Skeletal muscle satellite cell (primary cell): ENCODE measurements around the gene GSDME.

Experiments
- H3K27me3 ChIP-seq: 2 replicates; pipeline ENCODE4 v1.7.0; 2013; ENCODE audit warnings: low read length; ENCODE audit not compliant: control insufficient read depth, insufficient read depth
- H3K36me3 ChIP-seq: 2 replicates; pipeline ENCODE4 v1.7.0; 2013; ENCODE audit warnings: mild to moderate bottlenecking, control low read depth, low read length; ENCODE audit not compliant: insufficient read depth
- H3K4me1 ChIP-seq: 2 replicates; pipeline ENCODE4 v1.7.0; 2013; ENCODE audit warnings: low read length; ENCODE audit not compliant: control insufficient read depth, insufficient read depth
- H3K4me2 ChIP-seq: 2 replicates; pipeline ENCODE4 v1.7.0; 2013; ENCODE audit warnings: mild to moderate bottlenecking, low read length
- H3K4me3 ChIP-seq: 2 replicates; pipeline ENCODE4 v1.7.0; 2013; ENCODE audit warnings: low read length
- H3K9ac ChIP-seq: 2 replicates; pipeline ENCODE4 v1.7.0; 2013; ENCODE audit warnings: mild to moderate bottlenecking, low read depth, low read length, moderate library complexity
- H3K9me3 ChIP-seq: replicated peaks from 2 replicates; pipeline ENCODE4 v1.7.0; 2013; ENCODE audit warnings: mild to moderate bottlenecking, control low read depth, low read length

GSDME gene

GRCh38 chr7:24690251-24690650 is 67.0 kb downstream of the GSDME start:
- no peaks in the 10 kb centered on the region for H3K36me3 ChIP-seq
- no peak overlapping the region for H3K4me2 ChIP-seq
- no peaks in the 10 kb centered on the region for H3K9me3 ChIP-seq
- H3K4me1 ChIP-seq = no peaks in the 10 kb centered on the region
- H3K9ac ChIP-seq = no peak overlapping the region
- H3K27me3 ChIP-seq = no peaks in the 10 kb centered on the region
- no peak overlapping the region for H3K4me3 ChIP-seq

DNA sequence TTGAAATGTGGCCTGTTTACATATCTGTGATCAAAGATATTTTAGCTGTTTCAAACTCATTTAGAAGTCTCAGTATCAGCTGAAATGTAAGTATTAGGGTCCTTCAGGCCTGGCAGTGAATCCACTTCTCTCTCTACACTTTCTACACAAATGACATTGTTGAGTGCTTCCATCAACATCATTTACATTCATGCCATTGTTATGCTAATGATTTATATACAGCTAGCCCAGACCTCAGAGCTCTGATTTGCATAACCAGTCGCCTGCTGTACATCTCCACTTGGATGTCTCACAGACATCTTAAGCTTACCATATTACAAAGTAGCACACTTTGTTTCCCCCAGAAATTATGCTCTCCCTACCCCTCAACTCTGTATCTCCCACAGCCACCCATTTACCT is 71.6 kb downstream of the GSDME start:
- Histone ChIP-seq H3K4me2 (no peak overlapping the region), H3K4me3 (no peak overlapping the region), H3K27me3 (no peaks in the 10 kb centered on the region), H3K9ac (no peak overlapping the region), H3K36me3 (no peaks in the 10 kb centered on the region), H3K4me1 (no peaks in the 10 kb centered on the region), H3K9me3 (no peaks in the 10 kb centered on the region)

DNA sequence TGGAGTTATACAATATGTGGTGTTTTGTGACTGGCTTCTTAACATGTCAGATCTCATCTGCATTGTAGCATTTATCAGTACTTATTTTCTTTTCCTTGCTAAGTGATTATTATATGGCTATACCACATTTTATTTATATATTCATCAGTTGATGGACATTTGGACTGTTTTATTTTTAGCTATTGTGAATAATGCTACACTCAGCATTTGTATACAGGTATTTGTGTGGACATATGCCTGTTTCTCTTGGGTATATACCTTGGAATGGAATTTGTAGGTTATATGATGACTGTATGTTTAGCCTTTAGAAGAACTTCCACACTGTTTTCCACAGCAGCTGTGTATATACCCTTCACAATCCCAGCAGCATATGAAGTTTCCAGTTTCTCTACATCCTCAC is 86.5 kb downstream of the GSDME start:
- Histone ChIP-seq H3K27me3 (no peaks in the 10 kb centered on the region), H3K9me3 (no peaks in the 10 kb centered on the region), H3K36me3 (no peaks in the 10 kb centered on the region), H3K4me3 (no peak overlapping the region), H3K4me2 (no peak overlapping the region), H3K4me1 (peaks cover 20% of the 10 kb centered on the region), H3K9ac (no peak overlapping the region)

DNA sequence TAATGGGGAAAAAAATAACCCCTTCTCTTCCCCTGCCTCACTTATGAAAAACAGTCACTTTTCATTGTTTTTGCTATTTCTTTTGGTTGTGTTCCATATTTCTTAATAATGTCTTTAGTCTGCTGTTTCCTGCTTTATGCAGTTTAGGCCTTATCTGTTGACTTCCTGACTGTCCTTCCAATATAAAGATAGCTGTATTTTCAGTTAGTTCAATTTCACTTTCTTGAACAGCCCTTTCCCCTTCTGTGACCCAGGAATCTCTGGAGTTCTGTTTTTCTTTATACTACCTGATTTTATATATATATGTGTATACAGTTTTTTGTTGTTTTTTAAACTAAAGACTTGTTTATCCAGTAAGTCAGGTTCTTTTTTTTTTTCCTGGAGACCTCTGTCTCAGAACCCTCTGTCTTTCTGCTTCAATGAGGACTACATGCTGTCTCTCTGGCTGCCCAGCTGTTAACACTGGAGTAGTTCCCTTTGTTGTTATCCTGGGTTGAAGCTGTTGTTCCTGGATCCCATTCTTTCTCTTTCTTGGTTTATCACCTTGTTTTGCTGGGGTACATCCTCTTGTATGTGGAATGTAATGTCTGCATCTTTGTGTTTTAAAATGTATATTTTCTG is 87.2 kb downstream of the GSDME start:
- H3K27me3 ChIP-seq = no peaks in the 10 kb centered on the region
- H3K9ac ChIP-seq = no peak overlapping the region
- H3K9me3 ChIP-seq = no peaks in the 10 kb centered on the region
- peak overlapping the region; percentile 25 for H3K4me2 ChIP-seq
- no peaks in the 10 kb centered on the region for H3K36me3 ChIP-seq
- peaks cover 20% of the 10 kb centered on the region for H3K4me1 ChIP-seq
- no peak overlapping the region for H3K4me3 ChIP-seq

- H3K27me3 ChIP-seq = no peaks in the 10 kb centered on the region
- H3K9me3 ChIP-seq = no peaks in the 10 kb centered on the region
- peak overlapping the region; percentile 21 for H3K9ac ChIP-seq
- no peak overlapping the region for H3K4me3 ChIP-seq
- no peaks in the 10 kb centered on the region for H3K36me3 ChIP-seq
- peaks cover 20% of the 10 kb centered on the region for H3K4me1 ChIP-seq
- peak overlapping the region; percentile 25 for H3K4me2 ChIP-seq
Measured at GRCh38 chr7:24668927-24669635, 88.2 kb downstream of the GSDME start.

DNA sequence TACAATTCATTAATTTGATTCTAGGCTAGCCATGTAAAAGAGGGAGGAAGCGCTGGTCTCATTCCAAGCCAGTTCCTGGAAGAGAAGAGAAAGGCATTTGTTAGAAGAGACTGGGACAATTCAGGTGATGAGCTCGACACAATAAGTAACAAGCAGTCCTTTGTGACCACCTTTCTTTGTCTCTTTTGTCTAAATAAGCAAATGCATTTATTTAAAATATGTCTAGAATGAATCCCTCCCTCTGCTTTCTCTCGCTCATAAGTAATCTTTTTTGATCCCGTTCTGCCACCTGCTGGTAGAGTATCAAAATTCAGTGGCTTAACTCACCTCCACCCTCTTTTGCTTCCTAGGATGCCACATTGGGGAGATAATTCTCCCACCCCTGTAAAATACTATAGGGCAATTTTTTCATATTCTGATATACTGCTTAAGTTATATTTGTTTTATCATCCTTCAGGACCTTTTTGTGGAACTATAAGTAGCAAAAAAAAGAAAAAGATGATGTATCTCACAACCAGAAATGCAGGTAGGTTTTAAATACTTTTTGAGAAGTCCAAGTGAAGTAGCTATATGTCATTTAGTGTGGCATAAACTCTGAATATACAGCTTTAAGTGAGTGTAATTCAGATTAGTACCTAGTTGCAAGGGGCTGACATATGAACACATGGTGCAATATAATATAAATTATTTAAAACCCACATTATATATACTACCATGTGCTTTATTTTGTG is 91.5 kb downstream of the GSDME start:
- Histone ChIP-seq H3K27me3 (no peaks in the 10 kb centered on the region), H3K4me3 (no peak overlapping the region), H3K4me1 (peaks cover 20% of the 10 kb centered on the region), H3K9me3 (no peaks in the 10 kb centered on the region), H3K36me3 (no peaks in the 10 kb centered on the region), H3K4me2 (no peak overlapping the region), H3K9ac (no peak overlapping the region)

- Histone ChIP-seq H3K9ac (no peak overlapping the region), H3K4me1 (no peaks in the 10 kb centered on the region), H3K4me3 (no peak overlapping the region), H3K4me2 (no peak overlapping the region), H3K9me3 (no peaks in the 10 kb centered on the region), H3K27me3 (no peaks in the 10 kb centered on the region), H3K36me3 (no peaks in the 10 kb centered on the region)
Measured at GRCh38 chr7:24660546-24660945, 96.7 kb downstream of the GSDME start.

DNA sequence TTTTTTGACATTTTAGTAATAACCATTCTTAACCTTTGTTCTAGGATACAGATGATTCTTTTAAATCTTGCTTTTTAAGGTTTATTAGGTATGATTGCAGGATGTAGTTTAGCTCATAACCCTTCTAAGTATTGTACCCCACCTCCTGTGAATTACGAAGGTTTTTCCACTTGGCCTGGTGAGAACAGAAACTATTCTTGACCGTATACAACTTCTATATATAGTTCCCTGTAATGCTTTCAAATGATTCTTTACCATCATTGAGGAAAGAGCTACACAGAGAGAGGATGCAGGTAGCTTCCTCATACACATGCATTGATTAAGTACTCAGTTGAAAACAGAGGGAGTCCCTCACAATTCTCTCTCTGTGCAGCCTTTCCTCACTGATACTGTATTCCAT is 97.8 kb downstream of the GSDME start:
- no peaks in the 10 kb centered on the region for H3K4me1 ChIP-seq
- no peak overlapping the region for H3K4me3 ChIP-seq
- no peaks in the 10 kb centered on the region for H3K36me3 ChIP-seq
- no peaks in the 10 kb centered on the region for H3K9me3 ChIP-seq
- no peak overlapping the region for H3K9ac ChIP-seq
- no peaks in the 10 kb centered on the region for H3K27me3 ChIP-seq
- H3K4me2 ChIP-seq = no peak overlapping the region

DNA sequence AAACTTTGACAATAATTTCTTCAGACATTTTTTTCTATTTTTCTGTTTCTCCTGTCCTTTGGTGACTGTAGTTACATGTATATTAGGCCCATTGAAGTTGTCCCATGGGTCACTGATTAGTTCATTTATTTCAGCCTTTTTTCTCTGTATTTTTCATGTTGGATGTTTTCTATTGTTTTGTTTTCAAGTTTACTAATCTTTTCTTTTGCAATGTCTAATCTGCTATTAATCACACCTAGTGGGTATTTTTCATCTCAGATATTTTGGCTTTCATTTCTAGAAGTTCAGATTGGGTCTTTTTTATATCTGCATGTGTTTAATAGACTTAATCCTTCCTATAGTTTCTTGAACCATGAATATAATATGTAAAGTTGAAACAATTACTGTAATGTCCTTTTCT is 99.3 kb downstream of the GSDME start:
- H3K36me3 ChIP-seq = no peaks in the 10 kb centered on the region
- H3K27me3 ChIP-seq = no peaks in the 10 kb centered on the region
- no peaks in the 10 kb centered on the region for H3K9me3 ChIP-seq
- H3K4me1 ChIP-seq = peaks cover under 1% of the 10 kb centered on the region
- H3K4me2 ChIP-seq = no peak overlapping the region
- no peak overlapping the region for H3K9ac ChIP-seq
- no peak overlapping the region for H3K4me3 ChIP-seq

DNA sequence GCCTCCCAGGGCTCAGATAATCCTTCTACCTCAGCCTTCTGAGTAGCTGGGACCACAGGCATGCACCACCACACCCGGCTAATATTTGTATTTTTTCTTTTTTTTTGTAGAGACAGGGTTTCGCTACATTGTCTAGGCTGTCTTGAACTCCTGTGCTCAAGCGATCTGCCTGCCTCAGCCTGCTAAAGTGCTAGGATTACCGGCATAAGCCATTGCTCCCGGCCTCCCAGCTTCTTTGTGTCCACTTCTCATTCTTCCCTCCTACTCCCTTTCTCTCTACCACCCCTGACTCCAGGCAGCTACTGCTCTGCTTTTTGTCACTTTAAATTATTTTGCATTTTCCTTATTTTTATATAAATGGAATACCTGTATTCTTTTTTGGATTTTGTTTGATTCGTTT is 100.7 kb downstream of the GSDME start:
- Histone ChIP-seq H3K4me3 (no peak overlapping the region), H3K4me2 (no peak overlapping the region), H3K9me3 (no peaks in the 10 kb centered on the region), H3K9ac (no peak overlapping the region), H3K4me1 (peaks cover 6% of the 10 kb centered on the region), H3K27me3 (no peaks in the 10 kb centered on the region), H3K36me3 (no peaks in the 10 kb centered on the region)

GRCh38 chr7:24654305-24654704 is 103.0 kb downstream of the GSDME start:
- no peak overlapping the region for H3K4me2 ChIP-seq
- no peaks in the 10 kb centered on the region for H3K36me3 ChIP-seq
- no peaks in the 10 kb centered on the region for H3K27me3 ChIP-seq
- H3K4me1 ChIP-seq = peaks cover 6% of the 10 kb centered on the region
- H3K9me3 ChIP-seq = no peaks in the 10 kb centered on the region
- H3K4me3 ChIP-seq = no peak overlapping the region
- H3K9ac ChIP-seq = no peak overlapping the region
